HEK293 (cell line): ENCODE measurements around the gene LPIN3.

ENCODE experiments used
- CTCF ChIA-PET: fragments of 350-600 bp; formaldehyde crosslinking; extraction: SDS; loops from one replicate; lab custom pipeline; 2021; ENCODE audit warnings: antibody characterized with exemption; lab: Yijun Ruan, JAX
- POLR2A ChIA-PET: fragments of 300-600 bp; formaldehyde crosslinking; extraction: SDS; loops from one replicate; lab custom pipeline; 2020; ENCODE audit warnings: antibody characterized with exemption, inconsistent platforms; lab: Yijun Ruan, JAX
- H3K27ac ChIP-seq: fragments of 200-500 bp; sonication (Bioruptor generic); 2 replicates; pipeline ENCODE4 v1.5.1; 2014; ENCODE audit warnings: low read depth, low read length, control low read depth, inconsistent platforms; ENCODE audit errors: extremely low read depth
- H3K36me3 ChIP-seq, 2 experiments: fragments of 200-500 bp in 1 of 2; sonication (Bioruptor generic) in 1 of 2; 1 replicate in 1 of 2; 2 replicates in 1 of 2; pipeline ENCODE4 v1.5.1; 2014 to 2017; ENCODE audit warnings: inconsistent platforms in 2 of 2, low read length in 2 of 2; ENCODE audit not compliant: control insufficient read depth in 2 of 2, insufficient read depth in 1 of 2
- H3K4me1 ChIP-seq: fragments of 200-500 bp; sonication (Bioruptor generic); 2 replicates; pipeline ENCODE4 v1.5.1; 2014; ENCODE audit warnings: mild to moderate bottlenecking, low read length, inconsistent platforms; ENCODE audit not compliant: control insufficient read depth, insufficient read depth
- H3K4me3 ChIP-seq: 2 replicates; pipeline ENCODE4 v1.5.1; 2011; ENCODE audit warnings: low read depth, mild to moderate bottlenecking, control low read depth, low read length, moderate library complexity
- H3K9me3 ChIP-seq: fragments of 200-500 bp; sonication (Bioruptor generic); 2 replicates; pipeline ENCODE4 v1.5.1; 2014; ENCODE audit warnings: low read depth, low read length, inconsistent platforms; ENCODE audit not compliant: control insufficient read depth, insufficient read depth
- GFI1B ChIP-seq: fragments of 450-650 bp; formaldehyde crosslinking; IDR thresholded peaks from 2 replicates; pipeline ENCODE4 v1.5.1; 2016; ENCODE audit warnings: missing biosample characterization, missing genetic modification characterization
- KLF17 ChIP-seq: fragments of 450-650 bp; formaldehyde crosslinking; IDR thresholded peaks from 2 replicates; pipeline ENCODE4 v1.5.1; 2016; ENCODE audit warnings: missing biosample characterization, missing genetic modification characterization
- KLF8 ChIP-seq: fragments of 450-650 bp; formaldehyde crosslinking; IDR thresholded peaks from 2 replicates; pipeline ENCODE4 v1.5.1; 2016; ENCODE audit warnings: missing biosample characterization, missing genetic modification characterization
- OSR2 ChIP-seq: fragments of 450-650 bp; formaldehyde crosslinking; IDR thresholded peaks from 2 replicates; pipeline ENCODE4 v1.5.1; 2016; ENCODE audit warnings: missing biosample characterization, missing genetic modification characterization
- PATZ1 ChIP-seq: fragments of 450-650 bp; formaldehyde crosslinking; IDR thresholded peaks from 2 replicates; pipeline ENCODE4 v1.5.1; 2016; ENCODE audit warnings: missing biosample characterization, missing genetic modification characterization
- WT1 ChIP-seq: fragments of 450-650 bp; formaldehyde crosslinking; IDR thresholded peaks from 2 replicates; pipeline ENCODE4 v1.5.1; 2016; ENCODE audit warnings: missing biosample characterization, missing genetic modification characterization
- YY2 ChIP-seq: fragments of 450-650 bp; formaldehyde crosslinking; IDR thresholded peaks from 2 replicates; pipeline ENCODE4 v1.5.1; 2016; ENCODE audit warnings: missing biosample characterization, missing genetic modification characterization
- ZBTB10 ChIP-seq: fragments of 450-650 bp; formaldehyde crosslinking; IDR thresholded peaks from 2 replicates; pipeline ENCODE4 v1.5.1; 2016; ENCODE audit warnings: missing biosample characterization, missing genetic modification characterization
- ZBTB11 ChIP-seq: fragments of 450-650 bp; formaldehyde crosslinking; conservative IDR thresholded peaks from 2 replicates; pipeline ENCODE4 v1.5.1; 2016; ENCODE audit warnings: low read depth, missing biosample characterization, missing genetic modification characterization
- ZNF2 ChIP-seq: fragments of 450-650 bp; formaldehyde crosslinking; IDR thresholded peaks from 2 replicates; pipeline ENCODE4 v1.5.1; 2016; ENCODE audit warnings: missing biosample characterization, missing genetic modification characterization
- ZNF776 ChIP-seq: fragments of 450-650 bp; formaldehyde crosslinking; IDR thresholded peaks from 2 replicates; pipeline ENCODE4 v1.5.0; 2017; ENCODE audit warnings: missing biosample characterization, missing genetic modification characterization, borderline replicate concordance

LPIN3 gene

GRCh38 chr20:41320976-41321375 lies 19.6 kb upstream of the LPIN3 start:
- POLR2A ChIA-PET: no interaction called here
- TF ChIP-seq KLF17 (tag by site-specific recombination) (no peak), ZNF2 (no peak), PATZ1 (no peak), YY2 (tag by site-specific recombination) (no peak), ZBTB11 (peak; percentile 71), ZBTB10 (no peak), KLF8 (no peak), ZNF776 (no peak)
- Histone ChIP-seq H3K4me1 (peaks cover 3% of the 10 kb centered on the region; the same call in 1 of the 2 replicates), H3K4me3 (no peak overlapping the region), H3K9me3 (no peaks in the 10 kb centered on the region), H3K27ac (no peak overlapping the region), H3K36me3 (no peaks in the 10 kb centered on the region)
- CTCF ChIA-PET: interaction anchor here (0.8 to 1.1 kb wide), 3 partner anchors 10 to 227 kb away, joined by 3 to 4 read pairs (median 4); partner anchors contain the start of gene LPIN3

GRCh38 chr20:41327178-41327577 lies 13.4 kb upstream of the LPIN3 start:
- no peaks in the 10 kb centered on the region for H3K36me3 ChIP-seq
- H3K27ac ChIP-seq: no peak overlapping the region
- no peaks in the 10 kb centered on the region for H3K4me1 ChIP-seq
- H3K9me3 ChIP-seq: no peaks in the 10 kb centered on the region
- POLR2A ChIA-PET: no interaction called here
- TF ChIP-seq GFI1B (tag by site-specific recombination): no peak
- TF ChIP-seq WT1 (tag by site-specific recombination): no peak
- no peak for TF ChIP-seq OSR2 (tag by site-specific recombination)
- CTCF ChIA-PET: interaction anchor here (0.5 to 3.8 kb wide), 7 partner anchors 12 to 186 kb away, joined by 3 to 14 read pairs (median 4); partner anchors contain the start of gene LPIN3
- no peak overlapping the region for H3K4me3 ChIP-seq
